H9 (cell line): ENCODE measurements around the gene SPRYD3. TPM values are rescaled to one million over a fixed set of nuclear protein-coding genes. Genes with fewer than 3 reads are reported as not detected.

Experiments
- DNase-seq: peaks from one replicate; pipeline ENCODE4 v3.0.0-alpha.2; 2017
- H2AFZ ChIP-seq: one replicate; pipeline ENCODE4 v1.6.1; 2013; ENCODE audit warnings: mild to moderate bottlenecking, low read length, control low read depth, moderate library complexity
- H2AK5ac ChIP-seq: 2 replicates; pipeline ENCODE4 v1.6.1; 2013; ENCODE audit warnings: low read length, control low read depth, mixed read lengths; ENCODE audit not compliant: insufficient read length
- H2BK120ac ChIP-seq: one replicate; pipeline ENCODE4 v1.6.1; 2013; ENCODE audit warnings: low read depth, mild to moderate bottlenecking, low read length, control low read depth, inconsistent platforms; ENCODE audit not compliant: poor library complexity, severe bottlenecking
- H2BK12ac ChIP-seq: 2 replicates; pipeline ENCODE4 v1.6.1; 2013; ENCODE audit warnings: low read length, control low read depth, mixed read lengths, low read depth; ENCODE audit not compliant: insufficient read length
- H2BK15ac ChIP-seq: 2 replicates; pipeline ENCODE4 v1.6.1; 2013; ENCODE audit warnings: low read depth, low read length, control low read depth
- H2BK20ac ChIP-seq: one replicate; pipeline ENCODE4 v1.6.1; 2013; ENCODE audit warnings: low read depth, mild to moderate bottlenecking, low read length, control low read depth, inconsistent platforms; ENCODE audit not compliant: poor library complexity, severe bottlenecking
- H2BK5ac ChIP-seq: 2 replicates; pipeline ENCODE4 v1.6.1; 2013; ENCODE audit warnings: low read length, control low read depth, mixed read lengths; ENCODE audit not compliant: insufficient read length
- H3K14ac ChIP-seq: 2 replicates; pipeline ENCODE4 v1.6.1; 2013; ENCODE audit warnings: low read length, control low read depth; ENCODE audit not compliant: insufficient read depth
- H3K18ac ChIP-seq: 2 replicates; pipeline ENCODE4 v1.6.1; 2013; ENCODE audit warnings: low read depth, mild to moderate bottlenecking, mixed read lengths, low read length, control low read depth; ENCODE audit not compliant: insufficient read length
- H3K23ac ChIP-seq: 2 replicates; pipeline ENCODE4 v1.6.1; 2013; ENCODE audit warnings: low read length, control low read depth, mixed read lengths, low read depth; ENCODE audit not compliant: insufficient read length
- H3K23me2 ChIP-seq: 2 replicates; pipeline ENCODE4 v1.6.1; 2013; ENCODE audit warnings: low read depth, mild to moderate bottlenecking, mixed read lengths, low read length, control low read depth; ENCODE audit not compliant: insufficient read length, poor library complexity, severe bottlenecking
- H3K27ac ChIP-seq: 2 replicates; pipeline ENCODE4 v1.5.1; 2013; ENCODE audit warnings: low read length, control low read depth, mixed read lengths, low read depth; ENCODE audit not compliant: insufficient read length
- H3K27me3 ChIP-seq: 2 replicates; pipeline ENCODE4 v1.6.1; 2013; ENCODE audit warnings: low read length, control low read depth, inconsistent platforms; ENCODE audit not compliant: insufficient read depth
- H3K4ac ChIP-seq: 2 replicates; pipeline ENCODE4 v1.6.1; 2013; ENCODE audit warnings: low read depth, mild to moderate bottlenecking, control low read depth, inconsistent platforms, low read length, moderate library complexity
- H3K4me1 ChIP-seq: 2 replicates; pipeline ENCODE4 v1.6.1; 2013; ENCODE audit warnings: low read length, control low read depth, inconsistent platforms; ENCODE audit not compliant: insufficient read depth
- H3K4me2 ChIP-seq: 2 replicates; pipeline ENCODE4 v1.6.1; 2013; ENCODE audit warnings: low read length, control low read depth, mixed read lengths; ENCODE audit not compliant: insufficient read length, insufficient read depth
- H3K56ac ChIP-seq: 2 replicates; pipeline ENCODE4 v1.6.1; 2013; ENCODE audit warnings: low read depth, mild to moderate bottlenecking, mixed read lengths, low read length, control low read depth; ENCODE audit not compliant: insufficient read length
- H3K79me1 ChIP-seq: 2 replicates; pipeline ENCODE4 v1.6.1; 2013; ENCODE audit warnings: low read depth, mild to moderate bottlenecking, moderate library complexity, low read length, control low read depth, inconsistent platforms; ENCODE audit not compliant: insufficient read depth, poor library complexity, severe bottlenecking
- H3K79me2 ChIP-seq: 2 replicates; pipeline ENCODE4 v1.6.1; 2013; ENCODE audit warnings: low read length, control low read depth, inconsistent platforms; ENCODE audit not compliant: insufficient read depth
- H3K9ac ChIP-seq: 2 replicates; pipeline ENCODE4 v1.6.1; 2013; ENCODE audit warnings: low read length, control low read depth, mixed read lengths; ENCODE audit not compliant: insufficient read length; ENCODE audit errors: extremely low read depth
- H3K9me3 ChIP-seq: one replicate; pipeline ENCODE4 v1.6.1; 2013; ENCODE audit warnings: low read depth, low read length, inconsistent platforms; ENCODE audit not compliant: control insufficient read depth
- H3T11ph ChIP-seq: one replicate; pipeline ENCODE4 v1.6.1; 2013; ENCODE audit warnings: mild to moderate bottlenecking, low read length, control low read depth, inconsistent platforms
- H4K20me1 ChIP-seq: one replicate; pipeline ENCODE4 v1.6.1; 2013; ENCODE audit not compliant: control insufficient read depth, insufficient read length, insufficient read depth
- H4K5ac ChIP-seq: 2 replicates; pipeline ENCODE4 v1.6.1; 2013; ENCODE audit warnings: low read depth, mild to moderate bottlenecking, mixed read lengths, low read length, control low read depth; ENCODE audit not compliant: insufficient read length
- H4K8ac ChIP-seq: replicated peaks from 2 replicates; pipeline ENCODE4 v1.6.1; 2013; ENCODE audit warnings: low read length, control low read depth, mixed read lengths, low read depth; ENCODE audit not compliant: insufficient read length
- H4K91ac ChIP-seq: 2 replicates; pipeline ENCODE4 v1.6.1; 2013; ENCODE audit warnings: low read depth, mild to moderate bottlenecking, moderate library complexity, mixed read lengths, low read length, control low read depth; ENCODE audit not compliant: insufficient read length
- H3K27ac Mint-ChIP-seq, 3 experiments: 2 replicates in 2 of 3; 3 replicates in 1 of 3; pipeline ENCODE4 v1.8.0; 2020 to 2021; ENCODE audit warnings: mixed read lengths in 3 of 3, mild to moderate bottlenecking in 1 of 3, moderate library complexity in 1 of 3
- H3K27me3 Mint-ChIP-seq: 2 replicates; pipeline ENCODE4 v1.8.0; 2021; ENCODE audit warnings: low read depth, mild to moderate bottlenecking, moderate library complexity, mixed read lengths
- H3K36me3 Mint-ChIP-seq, 3 experiments: 2 replicates in 2 of 3; 3 replicates in 1 of 3; pipeline ENCODE4 v1.8.0; 2020 to 2021; ENCODE audit warnings: low read depth in 3 of 3, mixed read lengths in 3 of 3; ENCODE audit not compliant: insufficient read depth in 1 of 3
- H3K4me1 Mint-ChIP-seq, 2 experiments: 2 replicates each; pipeline ENCODE4 v1.8.0; 2020; ENCODE audit warnings: mixed read lengths in 2 of 2
- H3K4me3 Mint-ChIP-seq, 2 experiments: 2 replicates in 1 of 2; 3 replicates in 1 of 2; pipeline ENCODE4 v1.8.0; 2020 to 2021; ENCODE audit warnings: mild to moderate bottlenecking in 2 of 2, mixed read lengths in 2 of 2, moderate library complexity in 1 of 2
- H3K9me3 Mint-ChIP-seq, 2 experiments: 2 replicates in 1 of 2; 3 replicates in 1 of 2; pipeline ENCODE4 v1.8.0; 2020; ENCODE audit warnings: mild to moderate bottlenecking in 2 of 2, mixed read lengths in 2 of 2, moderate library complexity in 1 of 2
- WGBS: extraction: QIAGEN DNeasy Blood & Tissue Kit; methylation state at CpG from one replicate; pipeline ENCODE4 v1.1.7; 2013; ENCODE audit warnings: missing lambda C conversion rate, low lambda C conversion rate, mixed read lengths; ENCODE audit not compliant: insufficient read length; ENCODE audit errors: extremely low coverage; 5-methylcytosine and 5-hydroxymethylcytosine counted together
- total RNA-seq: library from RNA; stranded (reverse); gene quantifications from 2 replicates; pipeline ENCODE4 v1.2.1, GENCODE V29; 2021
- TF ChIP-seq, protein P1 (sequence below): fragments of 200-600 bp; sonication (generic); conservative IDR thresholded peaks from 3 replicates; pipeline ENCODE4 v1.8.0; 2021; ENCODE audit warnings: antibody characterized with exemption, mild to moderate bottlenecking

Gene SPRYD3
- total RNA-seq, 1 experiment from 2014 or later, result 6.5 TPM

DNA sequence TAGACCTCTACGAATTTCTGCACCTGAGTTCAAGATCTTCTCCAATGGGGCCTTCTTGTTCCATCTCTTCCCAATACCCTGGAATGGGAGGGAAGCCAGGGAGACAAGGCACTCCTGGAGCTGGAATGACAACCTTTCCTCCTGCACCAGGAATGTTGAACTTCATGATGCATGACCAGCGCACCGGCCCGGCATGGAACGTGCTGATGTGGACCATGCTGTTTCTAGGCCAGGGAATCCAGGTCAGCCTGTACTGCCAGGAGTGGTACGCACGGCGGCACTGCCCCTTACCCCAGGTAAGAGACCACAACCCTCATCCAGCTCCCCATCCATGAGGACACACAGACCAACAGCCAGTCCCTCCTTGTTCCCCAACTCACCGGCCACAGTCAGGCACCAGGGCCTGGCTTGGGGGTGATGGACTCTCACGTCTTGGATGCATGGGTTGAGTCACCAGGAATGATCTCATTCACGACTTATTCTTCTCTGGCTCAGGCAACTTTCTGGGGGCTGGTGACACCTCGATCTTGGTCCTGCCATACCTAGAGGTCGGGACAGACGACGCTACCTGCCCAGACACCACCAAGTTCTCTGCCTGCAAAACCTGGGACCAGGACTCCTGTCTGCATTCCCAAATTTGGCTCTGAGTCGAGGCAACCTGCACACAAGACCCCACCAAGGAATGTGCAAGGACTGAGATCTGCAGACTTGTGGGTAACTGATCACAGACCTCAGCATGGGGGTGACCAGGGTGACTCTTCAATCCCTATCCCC lies 44.6 kb upstream of the SPRYD3 start:
- Histone ChIP-seq H2BK120ac (no peak overlapping the region), H3K56ac (no peak overlapping the region), H3K27me3 (no peaks in the 10 kb centered on the region), H3K79me1 (no peaks in the 10 kb centered on the region), H3K14ac (no peak overlapping the region; the same call in 1 of the 2 replicates), H4K8ac (no peak overlapping the region), H3K27ac (no peak overlapping the region), H3T11ph (no peak overlapping the region), H2BK12ac (no peak overlapping the region), H2AK5ac (no peak overlapping the region), H4K91ac (no peak overlapping the region), H3K4me2 (no peak overlapping the region), H4K20me1 (no peaks in the 10 kb centered on the region), H2AFZ (no peak overlapping the region), H3K9me3 (no peaks in the 10 kb centered on the region), H3K79me2 (no peaks in the 10 kb centered on the region), H3K4ac (no peak overlapping the region), H2BK15ac (no peak overlapping the region), H3K9ac (no peak overlapping the region), H3K23ac (no peak overlapping the region), H3K23me2 (no peaks in the 10 kb centered on the region), H3K4me1 (no peaks in the 10 kb centered on the region), H3K18ac (no peak overlapping the region), H4K5ac (no peak overlapping the region), H2BK5ac (no peak overlapping the region), H2BK20ac (no peak overlapping the region)
- no CpG with 5 or more reads among the region's 16 CpGs for WGBS
- Mint-ChIP-seq H3K27me3 (peaks cover 62% of the 10 kb centered on the region), H3K36me3 (no peaks in the 10 kb centered on the region), H3K4me3 (no peak overlapping the region), H3K9me3 (peaks cover 0 to 4% of the 10 kb centered on the region in 2 experiments; a peak in 1 of 5 replicates), H3K4me1 (no peaks in the 10 kb centered on the region), H3K27ac (no peak overlapping the region)
- no peak for DNase-seq
- TF ChIP-seq, protein P1, sequence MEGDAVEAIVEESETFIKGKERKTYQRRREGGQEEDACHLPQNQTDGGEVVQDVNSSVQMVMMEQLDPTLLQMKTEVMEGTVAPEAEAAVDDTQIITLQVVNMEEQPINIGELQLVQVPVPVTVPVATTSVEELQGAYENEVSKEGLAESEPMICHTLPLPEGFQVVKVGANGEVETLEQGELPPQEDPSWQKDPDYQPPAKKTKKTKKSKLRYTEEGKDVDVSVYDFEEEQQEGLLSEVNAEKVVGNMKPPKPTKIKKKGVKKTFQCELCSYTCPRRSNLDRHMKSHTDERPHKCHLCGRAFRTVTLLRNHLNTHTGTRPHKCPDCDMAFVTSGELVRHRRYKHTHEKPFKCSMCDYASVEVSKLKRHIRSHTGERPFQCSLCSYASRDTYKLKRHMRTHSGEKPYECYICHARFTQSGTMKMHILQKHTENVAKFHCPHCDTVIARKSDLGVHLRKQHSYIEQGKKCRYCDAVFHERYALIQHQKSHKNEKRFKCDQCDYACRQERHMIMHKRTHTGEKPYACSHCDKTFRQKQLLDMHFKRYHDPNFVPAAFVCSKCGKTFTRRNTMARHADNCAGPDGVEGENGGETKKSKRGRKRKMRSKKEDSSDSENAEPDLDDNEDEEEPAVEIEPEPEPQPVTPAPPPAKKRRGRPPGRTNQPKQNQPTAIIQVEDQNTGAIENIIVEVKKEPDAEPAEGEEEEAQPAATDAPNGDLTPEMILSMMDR, result no peak
